Cardiac septum (tissue), 1 donor: ENCODE data around the gene KNCN. TPM values are rescaled to one million over a fixed set of nuclear protein-coding genes. Genes with fewer than 3 reads are reported as not detected.

Experiments
- DNase-seq: peaks from one replicate; pipeline ENCODE4 v3.0.0-alpha.2; 2020; ENCODE audit warnings: low spot score
- intact Hi-C: fragments of 100-400 bp; cut with DNase I; formaldehyde crosslinking; loops from one replicate; pipeline ENCODE4 v1.14.0; 2022
- total RNA-seq: library from RNA; stranded (reverse); fragmentation: NEBNext Ultra II Directional; extraction: Animal tissue kit (Norgen Biotek cat#: 25700); gene quantifications from one replicate; pipeline ENCODE4 v1.2.1, GENCODE V29; 2021
- donor health status: DM: no; HTN: no; CAD: no.

Gene KNCN
- total RNA-seq, 1 donor from 2014 or later, result not detected

GRCh38 chr1:46515576-46515975 lies 35.9 kb downstream of the KNCN start:
- intact Hi-C loops, result no loop called here
- DNase-seq, result no peak

- no peak for DNase-seq
- intact Hi-C loops, result no loop called here
Measured at GRCh38 chr1:46513536-46513935, 37.9 kb downstream of the KNCN start.

GRCh38 chr1:46512792-46513190 lies 38.7 kb downstream of the KNCN start:
- intact Hi-C loops, result no loop called here
- no peak for DNase-seq

- intact Hi-C loops, result no loop called here
- DNase-seq, result no peak
Measured at GRCh38 chr1:46512135-46512791, 39.2 kb downstream of the KNCN start.

- intact Hi-C loops, result no loop called here
- no peak for DNase-seq
Measured at GRCh38 chr1:46510998-46511365, 40.5 kb downstream of the KNCN start.

GRCh38 chr1:46510341-46510997 lies 41.0 kb downstream of the KNCN start:
- no peak for DNase-seq
- intact Hi-C loops, result no loop called here

GRCh38 chr1:46508757-46509156 lies 42.7 kb downstream of the KNCN start:
- DNase-seq, result no peak
- intact Hi-C loops, result no loop called here

GRCh38 chr1:46506470-46507219 lies 44.8 kb downstream of the KNCN start:
- intact Hi-C loops, result no loop called here
- no peak for DNase-seq

- no peak for DNase-seq
- intact Hi-C loops, result no loop called here
Measured at GRCh38 chr1:46503421-46503820, 48.0 kb downstream of the KNCN start.

- intact Hi-C loops, result no loop called here
- DNase-seq, result no peak
Measured at GRCh38 chr1:46501528-46501927, 49.9 kb downstream of the KNCN start.

- DNase-seq, result no peak
- intact Hi-C loops, result no loop called here
Measured at GRCh38 chr1:46497665-46498064, 53.8 kb downstream of the KNCN start.

- intact Hi-C loops, result no loop called here
- DNase-seq, result no peak
Measured at GRCh38 chr1:46497020-46497419, 54.4 kb downstream of the KNCN start.

- intact Hi-C loops, result no loop called here
Measured at GRCh38 chr1:46496505-46496904, 54.9 kb downstream of the KNCN start.

GRCh38 chr1:46495778-46496177 lies 55.7 kb downstream of the KNCN start:
- intact Hi-C loops, result no loop called here
- DNase-seq, result no peak

More at GRCh38 chr1:46496505-46496904, 54.9 kb downstream of the KNCN start:
- no peak for DNase-seq

Other genes starting within 250 kb of the KNCN start
- gene LRRC41, start 248.0 kb downstream of the KNCN start, total RNA-seq, result 52.5 TPM
- 907 TPM for gene UQCRH, start 247.9 kb downstream of the KNCN start, total RNA-seq
- 18.5 TPM for gene NSUN4, start 210.8 kb downstream of the KNCN start, total RNA-seq
- 0.97 TPM for gene FAAH, start 157.3 kb downstream of the KNCN start, total RNA-seq
- gene DMBX1, start 61.8 kb downstream of the KNCN start, total RNA-seq, result not detected
- gene MKNK1, start 52.6 kb upstream of the KNCN start, total RNA-seq, result 38.2 TPM
- gene MOB3C, start 65.2 kb upstream of the KNCN start, total RNA-seq, result 14.9 TPM
- gene ATPAF1, start 116.7 kb upstream of the KNCN start, total RNA-seq, result 190 TPM
- gene TEX38, start 120.2 kb upstream of the KNCN start, total RNA-seq, result 0.24 TPM
- 53.7 TPM for gene EFCAB14, start 167.5 kb upstream of the KNCN start, total RNA-seq
- not detected for gene CYP4B1, start 247.4 kb upstream of the KNCN start, total RNA-seq